HCT116 (cell line): Measurements from ENCODE around the gene HDAC1. TPM values are rescaled to one million over a fixed set of nuclear protein-coding genes. Genes with fewer than 3 reads are reported as not detected.

Experiments
- ATAC-seq: fragments of 200-7000 bp; cut with Tn5 transposase; 2 replicates; pipeline ENCODE4 v1.9.1; 2020; ENCODE audit warnings: mild to moderate bottlenecking, moderate library complexity
- BruUV-seq: library from RNA; stranded (reverse); fragments of 400-500 nt; replicated peaks from 2 replicates; lab custom pipeline; 2021; lab: Mats Ljungman, UMichigan
- CTCF ChIA-PET: fragments of 300-600 bp; sonication (Branson Sonifier 250); formaldehyde crosslinking; loops from one replicate; lab custom pipeline; 2021; ENCODE audit warnings: antibody characterized with exemption; lab: Charles Lee
- POLR2A ChIA-PET: fragments of 300-600, 350-600 bp; sonication (Branson Sonifier 250); formaldehyde crosslinking; loops from one replicate; lab custom pipeline; 2021; ENCODE audit warnings: antibody characterized with exemption; lab: Charles Lee
- RAD21 ChIA-PET, 2 experiments: fragments of 300-600 bp; sonication (Branson Sonifier 250); formaldehyde crosslinking; loops; one replicate each; lab custom pipeline; 2023; ENCODE audit warnings: low total read pairs in 2 of 2; ENCODE audit not compliant: uncharacterized antibody in 2 of 2, unreplicated experiment in 2 of 2, low non-redundant PET in 1 of 2; lab: Charles Lee
- DNase-seq: peaks from one replicate; pipeline ENCODE4 v3.0.0-alpha.2; 2010; ENCODE audit warnings: low read depth, low spot score
- H2AFZ ChIP-seq: fragments of 200-600 bp; shearing (Covaris generic), sonication (generic); 2 replicates; pipeline ENCODE4 v1.6.1; 2017; ENCODE audit warnings: low read depth, mixed run types, mixed read lengths, antibody characterized with exemption, low read length; ENCODE audit not compliant: poor library complexity, severe bottlenecking
- H3K27ac ChIP-seq: 2 replicates; pipeline ENCODE4 v1.5.1; 2012; ENCODE audit warnings: low read depth, low read length
- H3K27me3 ChIP-seq: fragments of 200-600 bp; sonication (generic); 2 replicates; pipeline ENCODE4 v1.6.1; 2016; ENCODE audit warnings: mixed run types, low read length, mixed read lengths; ENCODE audit not compliant: insufficient read depth
- H3K36me3 ChIP-seq, 2 experiments: fragments of 200-500 bp in 1 of 2; fragments of 200-600 bp in 1 of 2; sonication (Bioruptor generic) in 1 of 2; sonication (generic) in 1 of 2; 2 replicates each; pipeline versions ENCODE4 v1.5.1 to v1.6.1; 2014 to 2016; ENCODE audit warnings: low read length in 2 of 2, inconsistent platforms in 1 of 2, mixed read lengths in 1 of 2, mixed run types in 1 of 2; ENCODE audit not compliant: insufficient read depth in 2 of 2, control insufficient read depth in 1 of 2
- H3K4me1 ChIP-seq, 2 experiments: fragments of 200-600 bp in 1 of 2; sonication (generic) in 1 of 2; 2 replicates each; pipeline versions ENCODE4 v1.5.1 to v1.6.1; 2012 to 2017; ENCODE audit warnings: low read length in 2 of 2, inconsistent platforms in 1 of 2, mild to moderate bottlenecking in 1 of 2, mixed read lengths in 1 of 2, mixed run types in 1 of 2, moderate library complexity in 1 of 2; ENCODE audit not compliant: insufficient read depth in 2 of 2, control insufficient read depth in 1 of 2
- H3K4me2 ChIP-seq: fragments of 200-600 bp; sonication (generic); 2 replicates; pipeline ENCODE4 v1.6.1; 2017; ENCODE audit warnings: mixed run types, low read length, mixed read lengths
- H3K4me3 ChIP-seq, 2 experiments: fragments of 200-600 bp in 1 of 2; sonication (generic) in 1 of 2; replicated peaks in 1 of 2; 2 replicates each; pipeline ENCODE4 v1.5.1; 2011 to 2016; ENCODE audit warnings: low read length in 2 of 2, control low read depth in 1 of 2, low read depth in 1 of 2, mild to moderate bottlenecking in 1 of 2, mixed read lengths in 1 of 2, mixed run types in 1 of 2
- H3K79me2 ChIP-seq: fragments of 200-600 bp; sonication (generic); 2 replicates; pipeline ENCODE4 v1.6.1; 2017; ENCODE audit warnings: mild to moderate bottlenecking, mixed run types, low read length, moderate library complexity, mixed read lengths; ENCODE audit not compliant: insufficient read depth
- H3K9ac ChIP-seq: fragments of 200-600 bp; sonication (generic); 2 replicates; pipeline ENCODE4 v1.6.1; 2016; ENCODE audit warnings: low read length, mixed read lengths
- H3K9me2 ChIP-seq: fragments of 200-600 bp; sonication (generic), shearing (Covaris generic); 2 replicates; pipeline ENCODE4 v1.6.1; 2017; ENCODE audit warnings: mixed run types, mild to moderate bottlenecking, moderate library complexity; ENCODE audit not compliant: insufficient read depth
- H3K9me3 ChIP-seq, 2 experiments: fragments of 200-500 bp in 1 of 2; fragments of 200-600 bp in 1 of 2; sonication (Bioruptor generic) in 1 of 2; sonication (generic) in 1 of 2; 2 replicates each; pipeline ENCODE4 v1.6.1; 2014 to 2017; ENCODE audit warnings: low read length in 2 of 2, mixed read lengths in 2 of 2, inconsistent platforms in 1 of 2, low read depth in 1 of 2, mild to moderate bottlenecking in 1 of 2, mixed run types in 1 of 2, moderate library complexity in 1 of 2; ENCODE audit not compliant: control insufficient read depth in 1 of 2, insufficient read depth in 1 of 2
- H4K20me1 ChIP-seq: fragments of 200-600 bp; sonication (generic), shearing (Covaris generic); 2 replicates; pipeline ENCODE4 v1.6.1; 2017; ENCODE audit warnings: mixed run types, mild to moderate bottlenecking, moderate library complexity; ENCODE audit not compliant: insufficient read depth
- ATF3 ChIP-seq: IDR thresholded peaks from 2 replicates; pipeline ENCODE4 v1.6.1; 2012
- CBX3 ChIP-seq: IDR thresholded peaks from 2 replicates; pipeline ENCODE4 v1.6.1; 2012; ENCODE audit warnings: low read depth
- CEBPB ChIP-seq: IDR thresholded peaks from 2 replicates; pipeline ENCODE4 v1.6.1; 2012; ENCODE audit warnings: low read depth
- ELF1 ChIP-seq: IDR thresholded peaks from 2 replicates; pipeline ENCODE4 v1.6.1; 2012; ENCODE audit warnings: low read depth, borderline replicate concordance
- EZH2 ChIP-seq: fragments of 200-600 bp; sonication (generic); IDR thresholded peaks from 2 replicates; pipeline ENCODE4 v1.6.1; 2017; ENCODE audit warnings: antibody characterized with exemption, mixed run types
- EZH2phosphoT487 ChIP-seq: fragments of 200-600 bp; IDR thresholded peaks from 2 replicates; pipeline ENCODE4 v1.6.1; 2018; ENCODE audit warnings: antibody characterized with exemption, borderline replicate concordance
- FOSL1 ChIP-seq: IDR thresholded peaks from 2 replicates; pipeline ENCODE4 v1.6.1; 2012; ENCODE audit warnings: low read depth
- POLR2A ChIP-seq: IDR thresholded peaks from 2 replicates; pipeline ENCODE4 v1.7.0; 2011; ENCODE audit warnings: borderline replicate concordance; ENCODE audit not compliant: insufficient read depth, insufficient read length; ENCODE audit errors: extremely low read depth
- POLR2AphosphoS5 ChIP-seq: IDR thresholded peaks from 2 replicates; pipeline ENCODE4 v1.6.1; 2011; ENCODE audit warnings: mild to moderate bottlenecking, low read depth, low read length, moderate library complexity
- SIN3A ChIP-seq: IDR thresholded peaks from 2 replicates; pipeline ENCODE4 v1.6.1; 2012; ENCODE audit warnings: low read depth
- YY1 ChIP-seq: IDR thresholded peaks from 2 replicates; pipeline ENCODE4 v1.6.1; 2011; ENCODE audit warnings: low read length, low read depth, moderate library complexity, mild to moderate bottlenecking; ENCODE audit not compliant: insufficient replicate concordance; ENCODE audit errors: extremely low read depth
- ZBTB33 ChIP-seq: IDR thresholded peaks from 2 replicates; pipeline ENCODE4 v1.6.1; 2011; ENCODE audit warnings: mild to moderate bottlenecking, low read length, moderate library complexity; ENCODE audit not compliant: insufficient replicate concordance; ENCODE audit errors: extremely low read depth
- ZFX ChIP-seq: fragments of 450-650 bp; IDR thresholded peaks from 2 replicates; pipeline ENCODE4 v1.6.1; 2017
- intact Hi-C: fragments of 100-400 bp; cut with micrococcal nuclease; formaldehyde crosslinking; loops from 2 replicates; pipeline ENCODE4 v1.10.0; 2022
- total RNA-seq: library from RNA; stranded (reverse); gene quantifications from one replicate; pipeline ENCODE4 v1.2.1, GENCODE V29; 2021; ENCODE audit not compliant: unreplicated experiment
- TF ChIP-seq, protein P1 (sequence below), 3 experiments: fragments of 200-600 bp in 1 of 3; sonication (generic) in 1 of 3; IDR thresholded peaks in 2 of 3; conservative IDR thresholded peaks in 1 of 3; 2 replicates each; pipeline ENCODE4 v1.5.1; 2012 to 2017; ENCODE audit warnings: low read depth in 2 of 3, low read length in 2 of 3, antibody characterized with exemption in 1 of 3, borderline replicate concordance in 1 of 3, control low read depth in 1 of 3, mild to moderate bottlenecking in 1 of 3, mixed read lengths in 1 of 3, mixed run types in 1 of 3, moderate library complexity in 1 of 3; ENCODE audit not compliant: insufficient read depth in 1 of 3
- TF ChIP-seq, protein P2 (sequence below): IDR thresholded peaks from 2 replicates; pipeline ENCODE4 v1.6.1; 2012; ENCODE audit warnings: low read depth
- TF ChIP-seq, protein P3 (sequence below): IDR thresholded peaks from 2 replicates; pipeline ENCODE4 v1.6.1; 2012

HDAC1 gene
- total RNA-seq, 1 experiment from 2014 or later, result 232 TPM

DNA sequence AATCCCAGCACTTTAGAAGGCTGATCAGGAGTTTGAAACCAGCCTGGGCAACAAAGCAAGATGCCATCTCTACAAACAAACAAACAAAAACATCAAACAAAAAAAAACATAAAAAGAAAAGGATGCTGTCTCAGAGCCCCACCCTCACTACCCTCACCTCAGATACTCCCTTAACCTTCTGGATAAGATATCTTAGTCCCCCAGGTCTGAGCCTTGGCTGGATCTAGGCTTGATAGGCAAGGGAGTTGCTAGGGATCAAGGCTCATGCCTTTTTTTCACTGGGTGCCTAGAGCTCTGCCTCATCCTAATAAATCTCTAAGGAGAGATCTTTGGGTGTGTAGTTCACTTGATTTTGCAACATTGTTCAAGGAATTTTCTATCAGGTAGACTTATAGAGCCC lies 7.4 kb downstream of the HDAC1 start:
- Histone ChIP-seq H3K79me2 (peaks cover 85% of the 10 kb centered on the region), H3K4me1 (no peaks in the 10 kb centered on the region), H3K4me2 (no peak overlapping the region), H3K36me3 (peaks cover 18 to 23% of the 10 kb centered on the region in 2 experiments; a peak in 3 of 4 replicates), H3K4me3 (no peak overlapping the region), H2AFZ (no peak overlapping the region), H3K9me3 (no peaks in the 10 kb centered on the region), H3K9ac (no peak overlapping the region), H3K9me2 (no peaks in the 10 kb centered on the region), H3K27me3 (no peaks in the 10 kb centered on the region), H3K27ac (no peak overlapping the region), H4K20me1 (peaks cover 4% of the 10 kb centered on the region; the same call in 1 of the 2 replicates)
- POLR2A ChIA-PET, result no interaction called here
- intact Hi-C loops, result no loop called here
- CTCF ChIA-PET, result no interaction called here
- no TSS peak for BruUV-seq
- ATAC-seq (no peak), DNase-seq (no peak)
- no peak for TF ChIP-seq SIN3A
- TF ChIP-seq, protein P1, sequence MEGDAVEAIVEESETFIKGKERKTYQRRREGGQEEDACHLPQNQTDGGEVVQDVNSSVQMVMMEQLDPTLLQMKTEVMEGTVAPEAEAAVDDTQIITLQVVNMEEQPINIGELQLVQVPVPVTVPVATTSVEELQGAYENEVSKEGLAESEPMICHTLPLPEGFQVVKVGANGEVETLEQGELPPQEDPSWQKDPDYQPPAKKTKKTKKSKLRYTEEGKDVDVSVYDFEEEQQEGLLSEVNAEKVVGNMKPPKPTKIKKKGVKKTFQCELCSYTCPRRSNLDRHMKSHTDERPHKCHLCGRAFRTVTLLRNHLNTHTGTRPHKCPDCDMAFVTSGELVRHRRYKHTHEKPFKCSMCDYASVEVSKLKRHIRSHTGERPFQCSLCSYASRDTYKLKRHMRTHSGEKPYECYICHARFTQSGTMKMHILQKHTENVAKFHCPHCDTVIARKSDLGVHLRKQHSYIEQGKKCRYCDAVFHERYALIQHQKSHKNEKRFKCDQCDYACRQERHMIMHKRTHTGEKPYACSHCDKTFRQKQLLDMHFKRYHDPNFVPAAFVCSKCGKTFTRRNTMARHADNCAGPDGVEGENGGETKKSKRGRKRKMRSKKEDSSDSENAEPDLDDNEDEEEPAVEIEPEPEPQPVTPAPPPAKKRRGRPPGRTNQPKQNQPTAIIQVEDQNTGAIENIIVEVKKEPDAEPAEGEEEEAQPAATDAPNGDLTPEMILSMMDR (IDR thresholded peaks at IDR 0.05 in 2 of 3, conservative IDR thresholded peaks at IDR 0.05 in 1 of 3; ENCODE audit: borderline replicate concordance in 1 of 3, insufficient read depth in 1 of 3, low read depth in 2 of 3, low read length in 2 of 3), result no peak
- TF ChIP-seq CEBPB, result no peak
- TF ChIP-seq, protein P2, sequence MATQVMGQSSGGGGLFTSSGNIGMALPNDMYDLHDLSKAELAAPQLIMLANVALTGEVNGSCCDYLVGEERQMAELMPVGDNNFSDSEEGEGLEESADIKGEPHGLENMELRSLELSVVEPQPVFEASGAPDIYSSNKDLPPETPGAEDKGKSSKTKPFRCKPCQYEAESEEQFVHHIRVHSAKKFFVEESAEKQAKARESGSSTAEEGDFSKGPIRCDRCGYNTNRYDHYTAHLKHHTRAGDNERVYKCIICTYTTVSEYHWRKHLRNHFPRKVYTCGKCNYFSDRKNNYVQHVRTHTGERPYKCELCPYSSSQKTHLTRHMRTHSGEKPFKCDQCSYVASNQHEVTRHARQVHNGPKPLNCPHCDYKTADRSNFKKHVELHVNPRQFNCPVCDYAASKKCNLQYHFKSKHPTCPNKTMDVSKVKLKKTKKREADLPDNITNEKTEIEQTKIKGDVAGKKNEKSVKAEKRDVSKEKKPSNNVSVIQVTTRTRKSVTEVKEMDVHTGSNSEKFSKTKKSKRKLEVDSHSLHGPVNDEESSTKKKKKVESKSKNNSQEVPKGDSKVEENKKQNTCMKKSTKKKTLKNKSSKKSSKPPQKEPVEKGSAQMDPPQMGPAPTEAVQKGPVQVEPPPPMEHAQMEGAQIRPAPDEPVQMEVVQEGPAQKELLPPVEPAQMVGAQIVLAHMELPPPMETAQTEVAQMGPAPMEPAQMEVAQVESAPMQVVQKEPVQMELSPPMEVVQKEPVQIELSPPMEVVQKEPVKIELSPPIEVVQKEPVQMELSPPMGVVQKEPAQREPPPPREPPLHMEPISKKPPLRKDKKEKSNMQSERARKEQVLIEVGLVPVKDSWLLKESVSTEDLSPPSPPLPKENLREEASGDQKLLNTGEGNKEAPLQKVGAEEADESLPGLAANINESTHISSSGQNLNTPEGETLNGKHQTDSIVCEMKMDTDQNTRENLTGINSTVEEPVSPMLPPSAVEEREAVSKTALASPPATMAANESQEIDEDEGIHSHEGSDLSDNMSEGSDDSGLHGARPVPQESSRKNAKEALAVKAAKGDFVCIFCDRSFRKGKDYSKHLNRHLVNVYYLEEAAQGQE, result no peak
- TF ChIP-seq CBX3, result no peak
- TF ChIP-seq ELF1, result no peak
- TF ChIP-seq, protein P3, sequence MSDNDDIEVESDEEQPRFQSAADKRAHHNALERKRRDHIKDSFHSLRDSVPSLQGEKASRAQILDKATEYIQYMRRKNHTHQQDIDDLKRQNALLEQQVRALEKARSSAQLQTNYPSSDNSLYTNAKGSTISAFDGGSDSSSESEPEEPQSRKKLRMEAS, result no peak
- no peak for TF ChIP-seq ZBTB33
- no peak for TF ChIP-seq YY1
- no peak for TF ChIP-seq EZH2
- TF ChIP-seq POLR2A, result no peak
- no peak for TF ChIP-seq POLR2AphosphoS5
- TF ChIP-seq ZFX, result no peak
- no peak for TF ChIP-seq EZH2phosphoT487
- TF ChIP-seq FOSL1, result no peak
- no peak for TF ChIP-seq ATF3
- RAD21 ChIA-PET, result interaction anchor here in 1 of 2 experiments (0.6 kb wide), 1 partner anchor 22 kb away, joined by 5 read pairs; no protein-coding TSS in a partner anchor
